NCI-H526 treated with DMSO at 0.1 percent for 48 hours (cell line): ENCODE results near the gene CCDC71L.
"Not testable (repeated sequence)": the region's sequence is repeated elsewhere in the genome, so short reads cannot be mapped to it uniquely, and the experiment has no call there.

ENCODE experiments used
- DNase-seq: peaks from one replicate; lab custom pipeline; 2025; lab: John Stamatoyannopoulos, UW

The CCDC71L gene

GRCh38 chr7:106660862-106661720 lies at the start of gene CCDC71L:
Gene CCDC71L (minus strand): TSS chr7:106661158. CDS start chr7:106660896, 262 bp downstream.
- DNase-seq, result peak; percentile 85

- not testable (repeated sequence) for DNase-seq
Measured at GRCh38 chr7:106709604-106710003, 48.6 kb upstream of the CCDC71L start.

GRCh38 chr7:106704000-106704840 lies 43.3 kb upstream of the CCDC71L start:
- DNase-seq, result no peak

GRCh38 chr7:106693677-106694353 lies 32.9 kb upstream of the CCDC71L start:
- DNase-seq, result no peak

- DNase-seq, result no peak
Measured at GRCh38 chr7:106692450-106693051, 31.6 kb upstream of the CCDC71L start.

- DNase-seq, result not testable (repeated sequence)
Measured at GRCh38 chr7:106688161-106688560, 27.2 kb upstream of the CCDC71L start.

- DNase-seq, result no peak
Measured at GRCh38 chr7:106683941-106684340, 23.0 kb upstream of the CCDC71L start.

GRCh38 chr7:106681815-106682495 lies 21.0 kb upstream of the CCDC71L start:
- no peak for DNase-seq

- no peak for DNase-seq
Measured at GRCh38 chr7:106679153-106679931, 18.4 kb upstream of the CCDC71L start.

- DNase-seq, result no peak
Measured at GRCh38 chr7:106678795-106679152, 17.8 kb upstream of the CCDC71L start.

GRCh38 chr7:106676506-106676905 lies 15.5 kb upstream of the CCDC71L start:
- not testable (repeated sequence) for DNase-seq

- not testable (repeated sequence) for DNase-seq
Measured at GRCh38 chr7:106673688-106674087, 12.7 kb upstream of the CCDC71L start.

GRCh38 chr7:106671930-106672329 lies 11.0 kb upstream of the CCDC71L start:
- DNase-seq, result not testable (repeated sequence)

- DNase-seq, result no peak
Measured at GRCh38 chr7:106671160-106671559, 10.2 kb upstream of the CCDC71L start.

GRCh38 chr7:106668861-106669524 lies 8.0 kb upstream of the CCDC71L start:
- DNase-seq, result no peak

- no peak for DNase-seq
Measured at GRCh38 chr7:106666353-106666752, 5.4 kb upstream of the CCDC71L start.

GRCh38 chr7:106664343-106664742 lies 3.4 kb upstream of the CCDC71L start:
- no peak for DNase-seq

- peak; percentile 73 for DNase-seq
Measured at GRCh38 chr7:106659963-106660861, 746 bp downstream of the CCDC71L start.
